Esophagus muscularis mucosa (tissue), 4 donors: ENCODE measurements around the gene SVOPL. TPM values are rescaled to one million over a fixed set of nuclear protein-coding genes. Genes with fewer than 3 reads are reported as not detected.

ENCODE experiments used
- DNase-seq: peaks from one replicate; pipeline ENCODE4 v3.0.0-alpha.2; 2017; ENCODE audit errors: extremely low spot score
- H3K27ac ChIP-seq, 4 donors: fragments of 200-600 bp; sonication (generic); replicated peaks in 1 of 4; 1 replicate in 3 of 4; 2 replicates in 1 of 4; pipeline ENCODE4 v1.5.1; 2016 to 2019; ENCODE audit warnings: mild to moderate bottlenecking in 1 of 4
- H3K27me3 ChIP-seq, 4 donors: fragments of 200-600 bp; sonication (generic); one replicate each; pipeline versions ENCODE4 v1.5.1 to v1.6.0; 2016 to 2019
- H3K36me3 ChIP-seq, 4 donors: fragments of 200-600 bp; sonication (generic); one replicate each; pipeline ENCODE4 v1.5.1; 2016 to 2019
- H3K4me1 ChIP-seq, 4 donors: fragments of 200-600 bp; sonication (generic); one replicate each; pipeline ENCODE4 v1.5.1; 2016 to 2019
- H3K4me3 ChIP-seq, 4 donors: fragments of 200-600 bp; sonication (generic); 1 replicate in 2 of 4; 2 replicates in 2 of 4; pipeline ENCODE4 v1.5.1; 2016 to 2019; ENCODE audit warnings: mild to moderate bottlenecking in 4 of 4, moderate library complexity in 1 of 4
- H3K9me3 ChIP-seq, 4 donors: fragments of 200-600 bp; sonication (generic); 1 replicate in 3 of 4; 2 replicates in 1 of 4; pipeline ENCODE4 v1.5.1; 2016 to 2019
- CTCF ChIP-seq, 3 experiments: fragments of 200-600 bp in 2 of 3; fragments of 450-650 bp in 1 of 3; sonication (generic) in 2 of 3; IDR thresholded peaks; one replicate each; pipeline ENCODE4 v1.5.1; 2017 to 2019; ENCODE audit warnings: antibody characterized with exemption in 3 of 3, mild to moderate bottlenecking in 2 of 3, moderate library complexity in 1 of 3
- EP300 ChIP-seq: sonication (generic); formaldehyde crosslinking; IDR thresholded peaks from one replicate; pipeline ENCODE4 v1.6.1; 2017; ENCODE audit warnings: antibody characterized with exemption
- POLR2A ChIP-seq: fragments of 450-650 bp; IDR thresholded peaks from one replicate; pipeline ENCODE4 v1.6.1; 2017; ENCODE audit warnings: antibody characterized with exemption, moderate library complexity, mild to moderate bottlenecking, low read depth
- POLR2AphosphoS5 ChIP-seq, 2 donors: sonication (generic); formaldehyde crosslinking; IDR thresholded peaks; one replicate each; pipeline ENCODE4 v1.6.1; 2017; ENCODE audit warnings: antibody characterized with exemption in 2 of 2
- WGBS: methylation state at CpG from one replicate; pipeline ENCODE4 v1.1.5; 2018; 5-methylcytosine and 5-hydroxymethylcytosine counted together
- intact Hi-C: fragments of 100-400 bp; cut with DNase I; formaldehyde crosslinking; loops from one replicate; pipeline ENCODE4 v1.15.1; 2023
- total RNA-seq, 4 donors: library from RNA; depleted of rRNA; stranded (reverse); fragments of >200 nt; gene quantifications; one replicate each; pipeline versions ENCODE4 v1.1.0 to v1.2.1, GENCODE V29; 2016

The SVOPL gene
- total RNA-seq, 4 donors from 2014 or later = not detected

- Histone ChIP-seq H3K4me3 (no peak overlapping the region), H3K36me3 (no peaks in the 10 kb centered on the region), H3K4me1 (no peaks in the 10 kb centered on the region), H3K9me3 (no peaks in the 10 kb centered on the region), H3K27me3 (peaks cover 0 to 14% (median 0%) of the 10 kb centered on the region in 4 donors), H3K27ac (no peak overlapping the region)
- no peak for DNase-seq
- intact Hi-C loops = no loop called here
- TF ChIP-seq CTCF (IDR thresholded peaks at IDR 0.05) (no peak), EP300 (no peak), POLR2AphosphoS5 (IDR thresholded peaks at IDR 0.05) (no peak), POLR2A (no peak)
These were observed 30.6 kb downstream of the SVOPL start for GRCh38 chr7:138670594-138670993.

- H3K9me3 ChIP-seq = no peaks in the 10 kb centered on the region
- 90% methylated on average over 3 of the region's 4 CpGs for WGBS
- no peaks in the 10 kb centered on the region for H3K36me3 ChIP-seq
- DNase-seq = no peak
- TF ChIP-seq POLR2AphosphoS5 (IDR thresholded peaks at IDR 0.05) (no peak), POLR2A (no peak), CTCF (IDR thresholded peaks at IDR 0.05) (no peak), EP300 (no peak)
- intact Hi-C loops = no loop called here
- H3K4me3 ChIP-seq = no peak overlapping the region
- peaks cover 0 to 26% (median 0%) of the 10 kb centered on the region in 4 donors for H3K27me3 ChIP-seq
- H3K4me1 ChIP-seq = peaks cover 0 to 3% (median 3%) of the 10 kb centered on the region in 4 donors
- no peak overlapping the region for H3K27ac ChIP-seq
These were observed 31.8 kb downstream of the SVOPL start for GRCh38 chr7:138669364-138669763.

GRCh38 chr7:138668946-138669345 is 32.2 kb downstream of the SVOPL start:
- no peaks in the 10 kb centered on the region for H3K36me3 ChIP-seq
- DNase-seq = no peak
- TF ChIP-seq EP300 (no peak), POLR2A (no peak), CTCF (IDR thresholded peaks at IDR 0.05) (no peak), POLR2AphosphoS5 (IDR thresholded peaks at IDR 0.05) (no peak)
- intact Hi-C loops = no loop called here
- H3K4me1 ChIP-seq = peaks cover 0 to 7% (median 7%) of the 10 kb centered on the region in 4 donors
- H3K4me3 ChIP-seq = no peak overlapping the region
- WGBS = 86% methylated on average over 3 of the region's 3 CpGs
- H3K9me3 ChIP-seq = no peaks in the 10 kb centered on the region
- no peak overlapping the region for H3K27ac ChIP-seq
- H3K27me3 ChIP-seq = peaks cover 0 to 30% (median 0%) of the 10 kb centered on the region in 4 donors

GRCh38 chr7:138668229-138668596 is 32.9 kb downstream of the SVOPL start:
- Histone ChIP-seq H3K36me3 (no peaks in the 10 kb centered on the region), H3K4me3 (no peak overlapping the region), H3K27me3 (peaks cover 0 to 37% (median 0%) of the 10 kb centered on the region in 4 donors), H3K9me3 (no peaks in the 10 kb centered on the region), H3K27ac (no peak overlapping the region), H3K4me1 (peaks cover 0 to 11% (median 8%) of the 10 kb centered on the region in 4 donors)
- no peak for DNase-seq
- intact Hi-C loops = no loop called here
- TF ChIP-seq EP300 (no peak), POLR2A (no peak), CTCF (IDR thresholded peaks at IDR 0.05) (no peak), POLR2AphosphoS5 (IDR thresholded peaks at IDR 0.05) (no peak)
- 92% methylated on average over 2 of the region's 2 CpGs for WGBS
